GM21423 (cell line): ENCODE data around the gene PLEKHO2.

Source experiments
- ATAC-seq: cut with Tn5 transposase; IDR thresholded peaks from one replicate; pipeline ENCODE4 v1.9.1; 2021; ENCODE audit warnings: mild to moderate bottlenecking, moderate library complexity; ENCODE audit not compliant: unreplicated experiment

The PLEKHO2 gene

DNA sequence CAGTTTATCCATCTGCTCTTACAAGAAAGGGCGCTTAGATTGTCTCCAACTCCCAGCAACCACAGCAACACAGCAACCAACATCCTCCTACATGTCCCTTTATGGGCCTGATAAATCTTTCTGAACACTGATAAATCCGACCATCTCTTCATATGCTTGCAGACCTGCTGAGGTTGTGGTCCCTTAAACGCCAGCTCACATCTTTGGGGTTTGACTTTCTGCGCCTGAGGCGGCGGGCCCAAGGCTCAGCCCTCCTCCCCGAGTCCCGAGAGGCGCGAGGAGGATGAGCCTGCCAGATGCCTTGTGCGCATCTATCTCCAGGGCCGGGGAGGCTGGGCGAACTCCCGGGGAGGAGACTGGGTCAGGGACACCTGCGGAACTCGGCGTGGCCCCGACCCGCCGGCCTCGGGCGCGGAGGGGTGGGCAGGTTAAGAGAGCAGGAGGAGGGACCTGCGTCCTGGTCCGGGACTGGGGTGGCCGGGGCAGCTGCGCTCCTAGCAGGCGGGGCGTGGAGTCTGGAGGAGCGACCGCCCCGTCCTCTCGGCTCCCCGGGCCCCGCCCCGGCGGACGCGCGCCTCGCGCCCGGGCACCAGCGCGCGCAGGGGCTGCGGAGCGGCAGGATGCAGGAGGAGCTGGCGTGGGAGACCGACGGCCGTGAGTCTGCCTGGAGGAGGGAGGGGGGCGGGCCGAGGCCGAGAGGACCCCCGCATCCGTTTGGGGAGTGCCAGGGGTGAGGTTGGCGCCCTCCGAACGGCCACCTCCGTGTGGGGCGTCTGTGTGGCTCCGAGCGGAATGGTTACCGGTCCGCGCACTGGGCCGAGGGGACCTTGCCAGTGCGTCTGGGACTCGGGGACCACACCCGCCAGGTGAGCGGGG, 69.8 kb downstream of the PLEKHO2 start, which contains the start of gene ANKDD1A:
Gene ANKDD1A, plus strand, starts transcription at position 592 of the 876 bp plus-strand sequence. Its CDS starts 29 bp downstream, at position 621.
- ATAC-seq: peak; percentile 58

- no peak for ATAC-seq
Measured at GRCh38 chr15:64912379-64913325, 70.9 kb downstream of the PLEKHO2 start.

DNA sequence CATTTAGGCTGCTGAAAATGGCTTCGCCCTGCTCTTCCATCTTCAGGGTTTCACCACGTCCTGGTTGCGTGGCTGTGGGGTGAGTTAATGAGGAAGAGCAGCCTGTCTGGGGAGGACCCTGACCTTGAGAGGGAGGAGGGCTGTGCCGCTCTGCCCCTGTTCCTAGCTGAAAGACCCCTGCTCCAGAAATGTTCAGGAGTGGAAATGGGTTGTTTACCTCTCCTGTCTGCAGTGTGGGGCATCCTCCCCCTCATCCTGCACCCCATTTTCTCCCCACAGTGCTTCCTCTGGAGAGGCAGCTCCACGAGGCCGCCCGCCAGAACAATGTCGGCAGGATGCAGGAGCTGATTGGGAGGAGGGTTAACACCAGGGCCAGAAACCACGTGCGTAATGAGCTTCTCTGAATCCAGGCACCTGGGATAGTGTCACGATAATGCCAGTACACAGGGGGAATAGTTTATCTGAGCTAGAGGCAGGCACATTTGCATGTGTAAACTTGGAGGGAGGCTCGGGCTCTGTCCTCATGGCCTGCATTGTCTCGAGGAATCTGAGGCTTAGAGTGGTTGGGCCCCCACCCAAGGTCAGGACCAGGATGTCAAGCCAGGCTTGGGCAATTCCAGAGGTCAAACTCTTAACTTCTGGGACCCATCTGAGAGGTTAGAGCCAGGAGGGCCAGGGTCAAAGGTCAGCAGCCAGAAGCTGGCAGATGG, 74.0 kb downstream of the PLEKHO2 start:
- no peak for ATAC-seq

- no peak for ATAC-seq
Measured at GRCh38 chr15:64916365-64916764, 74.7 kb downstream of the PLEKHO2 start.

GRCh38 chr15:64917211-64917610, 75.5 kb downstream of the PLEKHO2 start:
- no peak for ATAC-seq
